RWPE2 (cell line): ENCODE results near the gene OR3A1.
"Not testable (repeated sequence)": the region's sequence is repeated elsewhere in the genome, so short reads cannot be mapped to it uniquely, and the experiment has no call there.

Experiments used
- ATAC-seq: fragments of 200-7000 bp; cut with Tn5 transposase; 3 replicates; pipeline ENCODE4 v1.9.1; 2021; ENCODE audit warnings: low read depth
- DNase-seq: peaks from one replicate; pipeline ENCODE4 v3.0.0-alpha.2; 2020; ENCODE audit warnings: low spot score
- H3K27ac ChIP-seq: fragments of 450-650 bp; 2 replicates; pipeline ENCODE4 v1.5.1; 2017; ENCODE audit warnings: mild to moderate bottlenecking; ENCODE audit not compliant: poor library complexity, severe bottlenecking
- H3K27me3 ChIP-seq: fragments of 250-450 bp; sonication (Bioruptor Pico); 2 replicates; pipeline ENCODE4 v1.5.1; 2021; ENCODE audit warnings: mild to moderate bottlenecking, moderate library complexity; ENCODE audit not compliant: insufficient read depth, poor library complexity, severe bottlenecking
- H3K36me3 ChIP-seq: fragments of 250-450 bp; sonication (Bioruptor Pico); 2 replicates; pipeline ENCODE4 v1.5.1; 2020; ENCODE audit warnings: low read depth, mild to moderate bottlenecking, moderate library complexity
- H3K4me1 ChIP-seq: fragments of 250-450 bp; sonication (Bioruptor Pico); 2 replicates; pipeline ENCODE4 v1.5.1; 2021; ENCODE audit warnings: mild to moderate bottlenecking, moderate library complexity; ENCODE audit not compliant: insufficient read depth, poor library complexity, severe bottlenecking
- H3K4me3 ChIP-seq: fragments of 250-450 bp; sonication (Bioruptor Pico); 2 replicates; pipeline ENCODE4 v1.5.1; 2021; ENCODE audit warnings: mild to moderate bottlenecking, moderate library complexity; ENCODE audit not compliant: severe bottlenecking
- H3K9me3 ChIP-seq: fragments of 250-450 bp; sonication (Bioruptor Pico); 2 replicates; pipeline ENCODE4 v1.5.1; 2021; ENCODE audit warnings: mild to moderate bottlenecking, moderate library complexity; ENCODE audit not compliant: severe bottlenecking
- CTCF ChIP-seq: fragments of 450-650 bp; IDR thresholded peaks from one replicate; pipeline ENCODE4 v1.5.1; 2017; ENCODE audit warnings: mild to moderate bottlenecking, moderate library complexity; ENCODE audit not compliant: poor library complexity, severe bottlenecking

The OR3A1 gene

DNA sequence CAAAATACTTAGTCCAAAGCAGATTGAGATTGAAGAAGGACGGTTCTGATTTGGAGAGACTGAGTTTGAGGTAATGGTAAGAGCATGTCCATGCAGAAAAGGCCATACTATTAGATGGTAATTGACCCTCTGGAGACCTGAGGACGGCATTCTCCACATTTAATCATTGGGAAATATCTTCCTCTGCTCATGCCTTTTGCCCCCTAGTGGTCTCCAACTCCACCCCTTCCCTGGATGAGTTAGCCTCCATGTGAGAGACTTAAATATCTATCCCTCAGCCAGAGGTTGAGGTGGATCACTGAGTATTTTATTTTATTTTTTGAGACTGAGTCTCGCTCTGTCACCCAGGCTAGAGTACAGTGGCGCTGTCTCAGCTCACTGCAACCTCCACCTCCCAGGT lies 10.4 kb upstream of the OR3A1 start:
- H3K27me3 ChIP-seq: no peaks in the 10 kb centered on the region
- no peaks in the 10 kb centered on the region for H3K4me1 ChIP-seq
- DNase-seq (no peak), ATAC-seq (no peak)
- no peaks in the 10 kb centered on the region for H3K9me3 ChIP-seq
- H3K4me3 ChIP-seq: no peak overlapping the region
- no peak for TF ChIP-seq CTCF
- H3K36me3 ChIP-seq: no peaks in the 10 kb centered on the region
- no peak overlapping the region for H3K27ac ChIP-seq

GRCh38 chr17:3295632-3296031 lies 2.5 kb downstream of the OR3A1 start:
- no peaks in the 10 kb centered on the region for H3K36me3 ChIP-seq
- H3K4me3 ChIP-seq: no peak overlapping the region
- H3K27me3 ChIP-seq: peaks cover 12% of the 10 kb centered on the region
- ATAC-seq (no peak), DNase-seq (no peak)
- no peak for TF ChIP-seq CTCF
- no peak overlapping the region for H3K27ac ChIP-seq
- no peaks in the 10 kb centered on the region for H3K9me3 ChIP-seq
- H3K4me1 ChIP-seq: no peaks in the 10 kb centered on the region

DNA sequence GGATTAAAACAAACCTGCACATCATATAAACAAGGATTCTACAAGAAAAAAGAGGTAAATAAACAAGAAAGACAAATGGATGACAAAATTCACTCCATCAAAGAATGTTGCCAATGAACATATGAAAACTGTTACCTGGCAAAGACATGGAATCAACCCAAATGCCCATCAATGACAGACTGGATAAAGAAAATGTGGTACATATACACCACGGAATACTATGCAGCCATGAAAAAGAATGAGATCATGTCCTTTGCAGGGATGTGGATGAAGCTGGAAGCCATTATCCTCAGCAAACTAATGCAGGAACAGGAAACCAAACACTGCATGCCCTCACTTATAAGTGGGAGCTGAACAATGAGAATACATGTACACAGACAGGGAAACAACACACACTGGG lies 4.6 kb downstream of the OR3A1 start:
- H3K9me3 ChIP-seq, DNase-seq, ATAC-seq, H3K4me3 ChIP-seq, H3K4me1 ChIP-seq, H3K36me3 ChIP-seq, H3K27ac ChIP-seq: not testable (repeated sequence)
- H3K27me3 ChIP-seq: peaks cover 12% of the 10 kb centered on the region

DNA sequence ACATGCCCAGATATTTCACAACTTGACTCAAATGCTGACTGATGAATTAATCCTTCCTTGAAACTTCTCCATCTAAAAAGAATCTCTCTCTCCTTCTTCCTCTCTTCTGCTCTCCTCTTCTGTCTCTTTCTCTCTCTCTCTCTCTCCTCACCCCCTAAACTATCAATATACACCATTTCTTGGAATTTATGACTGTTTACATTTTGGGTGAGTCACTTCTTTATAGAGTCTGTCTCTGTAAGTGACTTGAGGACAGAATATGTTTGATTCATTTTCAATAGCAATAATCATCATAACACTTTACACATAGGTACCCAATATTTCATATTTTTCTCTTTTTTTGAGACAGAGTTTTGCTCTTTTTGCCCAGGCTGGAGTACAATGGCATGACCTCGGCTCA lies 15.3 kb downstream of the OR3A1 start:
- ATAC-seq (no peak; the same call in 2 of the 3 replicates), DNase-seq (no peak)
- H3K36me3 ChIP-seq: no peaks in the 10 kb centered on the region
- no peaks in the 10 kb centered on the region for H3K27me3 ChIP-seq
- no peaks in the 10 kb centered on the region for H3K9me3 ChIP-seq
- H3K4me1 ChIP-seq: no peaks in the 10 kb centered on the region
- no peak overlapping the region for H3K27ac ChIP-seq
- no peak overlapping the region for H3K4me3 ChIP-seq
- no peak for TF ChIP-seq CTCF

DNA sequence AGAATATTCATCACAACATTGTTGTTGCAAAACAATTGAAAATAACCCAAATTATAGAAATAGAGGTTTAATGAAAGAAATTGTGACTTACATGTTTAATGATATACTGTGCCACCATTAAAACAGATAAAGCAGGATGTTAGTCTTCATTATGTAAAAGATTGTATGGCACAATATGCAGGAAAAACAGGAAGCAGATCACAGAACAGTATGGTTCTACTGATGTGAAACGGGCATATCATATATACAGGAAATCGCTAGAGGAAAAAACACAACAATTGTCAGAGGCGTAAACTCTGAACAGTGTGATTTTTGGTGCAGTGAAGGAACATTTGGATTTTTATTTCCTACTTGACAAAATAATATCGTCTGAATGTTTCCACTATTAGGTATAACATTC lies 22.0 kb downstream of the OR3A1 start:
- no peak for TF ChIP-seq CTCF
- ATAC-seq: no peak
- no peak overlapping the region for H3K27ac ChIP-seq
- H3K27me3 ChIP-seq: no peaks in the 10 kb centered on the region
- no peaks in the 10 kb centered on the region for H3K9me3 ChIP-seq
- H3K4me3 ChIP-seq: no peak overlapping the region
- H3K36me3 ChIP-seq: no peaks in the 10 kb centered on the region
- no peaks in the 10 kb centered on the region for H3K4me1 ChIP-seq
- no peak for DNase-seq
